CD4-positive, alpha-beta T cell treated with Interleukin-2 at 100 ng/mL for 4 hours (primary cell): ENCODE measurements around the gene BCL2L12.

Experiments
- DNase-seq: peaks from one replicate; pipeline ENCODE4 v3.0.0-alpha.2; 2020; ENCODE audit warnings: low spot score

BCL2L12 gene

GRCh38 chr19:49664171-49665035, 1.3 kb upstream of the BCL2L12 start:
- peak; percentile 91 for DNase-seq

GRCh38 chr19:49665036-49665350, 740 bp upstream of the BCL2L12 start:
- no peak for DNase-seq

GRCh38 chr19:49666120-49666444, 349 bp downstream of the BCL2L12 start:
- no peak for DNase-seq

- DNase-seq = no peak
These were observed 1.7 kb downstream of the BCL2L12 start for GRCh38 chr19:49667473-49667872.

- no peak for DNase-seq
These were observed 3.8 kb downstream of the BCL2L12 start for GRCh38 chr19:49669516-49669915.

- peak; percentile 76 for DNase-seq
These were observed 6.6 kb downstream of the BCL2L12 start for GRCh38 chr19:49672131-49672919.

- no peak for DNase-seq
These were observed 10.5 kb downstream of the BCL2L12 start for GRCh38 chr19:49676136-49676783.

- DNase-seq = peak; percentile 100
These were observed 11.1 kb downstream of the BCL2L12 start for GRCh38 chr19:49676784-49677230.

- DNase-seq = no peak
These were observed 11.6 kb downstream of the BCL2L12 start, which contains the start of gene PRMT1 for GRCh38 chr19:49677231-49677900. Gene PRMT1, plus strand, starts transcription at chr19:49677271. Its CDS starts 10 bp downstream, at chr19:49677281.

- DNase-seq = peak; percentile 80
These were observed 12.4 kb downstream of the BCL2L12 start for GRCh38 chr19:49677901-49678674.

- no peak for DNase-seq
These were observed 13.4 kb downstream of the BCL2L12 start for GRCh38 chr19:49678985-49679770.

GRCh38 chr19:49679771-49680413, 14.2 kb downstream of the BCL2L12 start:
- DNase-seq = no peak

GRCh38 chr19:49680421-49681351, 15.0 kb downstream of the BCL2L12 start:
- DNase-seq = peak; percentile 93

GRCh38 chr19:49681830-49682229, 16.1 kb downstream of the BCL2L12 start:
- no peak for DNase-seq

- DNase-seq = no peak
These were observed 16.5 kb downstream of the BCL2L12 start for GRCh38 chr19:49682274-49682673.

- DNase-seq = no peak
These were observed 18.1 kb downstream of the BCL2L12 start for GRCh38 chr19:49683814-49684250.

GRCh38 chr19:49684251-49684982, 18.7 kb downstream of the BCL2L12 start:
- no peak for DNase-seq

- DNase-seq = no peak
These were observed 19.3 kb downstream of the BCL2L12 start for GRCh38 chr19:49684983-49685553.
